SK-N-SH treated with all-trans-retinoic acid at 6 μM for 48 hours (cell line): ENCODE data around the gene KRT74.

Experiments
- ATAC-seq: fragments of 200-7000 bp; cut with Tn5 transposase; 3 replicates; pipeline ENCODE4 v1.9.1; 2020; ENCODE audit warnings: mild to moderate bottlenecking, moderate library complexity
- ARNTL ChIP-seq: fragments of 450-650 bp; formaldehyde crosslinking; IDR thresholded peaks from 2 replicates; pipeline ENCODE4 v1.5.0; 2020; ENCODE audit warnings: low read depth, mild to moderate bottlenecking, moderate library complexity, borderline replicate concordance
- BACH2 ChIP-seq: fragments of 250-450 bp; sonication (Bioruptor Pico); IDR thresholded peaks from 2 replicates; pipeline ENCODE4 v1.9.0; 2021; ENCODE audit warnings: mild to moderate bottlenecking, borderline replicate concordance
- CSDC2 ChIP-seq: fragments of 250-450 bp; sonication (Bioruptor Pico); IDR thresholded peaks from 2 replicates; pipeline ENCODE4 v1.5.0; 2020; ENCODE audit warnings: mild to moderate bottlenecking, moderate library complexity
- ESRRG ChIP-seq: fragments of 250-450 bp; sonication (Bioruptor Pico); IDR thresholded peaks from 2 replicates; pipeline ENCODE4 v1.6.1; 2021; ENCODE audit warnings: mild to moderate bottlenecking
- GLIS3 ChIP-seq: fragments of 250-450 bp; sonication (Bioruptor Pico); IDR thresholded peaks from 2 replicates; pipeline ENCODE4 v1.5.0; 2020; ENCODE audit warnings: mild to moderate bottlenecking, moderate library complexity
- ISL1 ChIP-seq: fragments of 250-450 bp; sonication (Bioruptor Pico); IDR thresholded peaks from 2 replicates; pipeline ENCODE4 v2.1.2; 2022; ENCODE audit warnings: mild to moderate bottlenecking, moderate library complexity
- OSR1 ChIP-seq: fragments of 250-450 bp; sonication (Bioruptor Pico); IDR thresholded peaks from 2 replicates; pipeline ENCODE4 v1.8.0; 2022; ENCODE audit warnings: moderate library complexity, mild to moderate bottlenecking, inconsistent platforms
- PPARA ChIP-seq: fragments of 250-450 bp; sonication (Bioruptor Pico); IDR thresholded peaks from 2 replicates; pipeline ENCODE4 v1.5.0; 2020; ENCODE audit warnings: mild to moderate bottlenecking, borderline replicate concordance
- RARB ChIP-seq: fragments of 250-450 bp; sonication (Bioruptor Pico); IDR thresholded peaks from 2 replicates; pipeline ENCODE4 v1.8.0; 2021; ENCODE audit warnings: mild to moderate bottlenecking, moderate library complexity
- SNAI2 ChIP-seq: fragments of 250-450 bp; sonication (Bioruptor Pico); IDR thresholded peaks from 2 replicates; pipeline ENCODE4 v1.5.0; 2020; ENCODE audit warnings: mild to moderate bottlenecking, moderate library complexity
- TCF4 ChIP-seq: fragments of 250-450 bp; sonication (Bioruptor Pico); IDR thresholded peaks from 2 replicates; pipeline ENCODE4 v1.8.0; 2021; ENCODE audit warnings: mild to moderate bottlenecking, moderate library complexity, borderline replicate concordance
- TOX ChIP-seq: fragments of 250-450 bp; sonication (Bioruptor Pico); IDR thresholded peaks from 2 replicates; pipeline ENCODE4 v1.8.0; 2021; ENCODE audit warnings: mild to moderate bottlenecking, moderate library complexity, borderline replicate concordance
- ZC3H10 ChIP-seq: fragments of 250-450 bp; sonication (Bioruptor Pico); IDR thresholded peaks from 2 replicates; pipeline ENCODE4 v1.5.1; 2021; ENCODE audit warnings: mild to moderate bottlenecking, moderate library complexity
- ZFP3 ChIP-seq: fragments of 250-450 bp; sonication (Bioruptor Pico); IDR thresholded peaks from 2 replicates; pipeline ENCODE4 v1.5.0; 2020; ENCODE audit warnings: mild to moderate bottlenecking, moderate library complexity
- ZFP30 ChIP-seq: fragments of 450-650 bp; formaldehyde crosslinking; IDR thresholded peaks from 2 replicates; pipeline ENCODE4 v1.5.0; 2022; ENCODE audit warnings: mild to moderate bottlenecking, moderate library complexity
- ZNF565 ChIP-seq: fragments of 450-650 bp; formaldehyde crosslinking; conservative IDR thresholded peaks from 2 replicates; pipeline ENCODE4 v1.5.0; 2020; ENCODE audit warnings: low read depth, mild to moderate bottlenecking, moderate library complexity
- ZNF70 ChIP-seq: fragments of 450-650 bp; formaldehyde crosslinking; IDR thresholded peaks from 2 replicates; pipeline ENCODE4 v1.5.0; 2020; ENCODE audit warnings: mild to moderate bottlenecking, moderate library complexity
- ZNF8 ChIP-seq: fragments of 450-650 bp; formaldehyde crosslinking; IDR thresholded peaks from 2 replicates; pipeline ENCODE4 v1.5.0; 2020; ENCODE audit warnings: mild to moderate bottlenecking, moderate library complexity
- TF ChIP-seq, protein P1 (sequence below): fragments of 250-450 bp; sonication (Bioruptor Pico); IDR thresholded peaks from 2 replicates; pipeline ENCODE4 v1.5.0; 2020; ENCODE audit warnings: mild to moderate bottlenecking, moderate library complexity
- TF ChIP-seq, protein P2 (sequence below): fragments of 250-450 bp; sonication (Bioruptor Pico); IDR thresholded peaks from 2 replicates; pipeline ENCODE4 v1.5.1; 2021; ENCODE audit warnings: mild to moderate bottlenecking, moderate library complexity
- TF ChIP-seq, protein P3 (sequence below): fragments of 250-450 bp; sonication (Bioruptor Pico); IDR thresholded peaks from 2 replicates; pipeline ENCODE4 v1.8.0; 2020; ENCODE audit warnings: mild to moderate bottlenecking, moderate library complexity, borderline replicate concordance
- TF ChIP-seq, protein P4 (sequence below): fragments of 250-450 bp; sonication (Bioruptor Pico); IDR thresholded peaks from 2 replicates; pipeline ENCODE4 v1.8.0; 2021; ENCODE audit warnings: low read depth, mild to moderate bottlenecking, moderate library complexity, borderline replicate concordance
- TF ChIP-seq, protein P5 (sequence below): fragments of 250-450 bp; sonication (Bioruptor Pico); IDR thresholded peaks from 2 replicates; pipeline ENCODE4 v1.5.1; 2020; ENCODE audit warnings: low read depth, mild to moderate bottlenecking, moderate library complexity

KRT74 gene

DNA sequence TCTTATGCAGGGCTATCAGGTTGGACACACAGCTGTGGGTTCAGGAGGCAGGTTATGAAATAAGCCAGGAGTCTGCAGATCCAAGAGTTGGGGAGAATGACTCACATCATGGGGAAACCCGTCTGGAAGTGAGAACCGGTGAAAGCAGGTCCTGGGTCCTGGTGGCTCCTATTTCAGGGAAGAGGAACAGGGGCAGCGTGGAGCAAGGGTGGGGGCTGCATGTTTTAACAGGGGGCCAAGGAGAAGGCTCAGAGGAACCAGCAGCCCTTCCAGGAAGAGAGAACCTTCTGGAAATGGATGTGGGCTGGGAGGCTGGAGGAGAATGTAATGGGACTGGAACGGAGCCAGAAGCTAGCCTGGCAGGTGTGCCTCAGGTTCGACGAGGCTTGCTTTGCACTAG is 7.8 kb upstream of the KRT74 start:
- no peak for ATAC-seq
- TF ChIP-seq, protein P1, sequence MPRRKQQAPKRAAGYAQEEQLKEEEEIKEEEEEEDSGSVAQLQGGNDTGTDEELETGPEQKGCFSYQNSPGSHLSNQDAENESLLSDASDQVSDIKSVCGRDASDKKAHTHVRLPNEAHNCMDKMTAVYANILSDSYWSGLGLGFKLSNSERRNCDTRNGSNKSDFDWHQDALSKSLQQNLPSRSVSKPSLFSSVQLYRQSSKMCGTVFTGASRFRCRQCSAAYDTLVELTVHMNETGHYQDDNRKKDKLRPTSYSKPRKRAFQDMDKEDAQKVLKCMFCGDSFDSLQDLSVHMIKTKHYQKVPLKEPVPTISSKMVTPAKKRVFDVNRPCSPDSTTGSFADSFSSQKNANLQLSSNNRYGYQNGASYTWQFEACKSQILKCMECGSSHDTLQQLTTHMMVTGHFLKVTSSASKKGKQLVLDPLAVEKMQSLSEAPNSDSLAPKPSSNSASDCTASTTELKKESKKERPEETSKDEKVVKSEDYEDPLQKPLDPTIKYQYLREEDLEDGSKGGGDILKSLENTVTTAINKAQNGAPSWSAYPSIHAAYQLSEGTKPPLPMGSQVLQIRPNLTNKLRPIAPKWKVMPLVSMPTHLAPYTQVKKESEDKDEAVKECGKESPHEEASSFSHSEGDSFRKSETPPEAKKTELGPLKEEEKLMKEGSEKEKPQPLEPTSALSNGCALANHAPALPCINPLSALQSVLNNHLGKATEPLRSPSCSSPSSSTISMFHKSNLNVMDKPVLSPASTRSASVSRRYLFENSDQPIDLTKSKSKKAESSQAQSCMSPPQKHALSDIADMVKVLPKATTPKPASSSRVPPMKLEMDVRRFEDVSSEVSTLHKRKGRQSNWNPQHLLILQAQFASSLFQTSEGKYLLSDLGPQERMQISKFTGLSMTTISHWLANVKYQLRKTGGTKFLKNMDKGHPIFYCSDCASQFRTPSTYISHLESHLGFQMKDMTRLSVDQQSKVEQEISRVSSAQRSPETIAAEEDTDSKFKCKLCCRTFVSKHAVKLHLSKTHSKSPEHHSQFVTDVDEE (CRISPR knock-in tag), result no peak
- TF ChIP-seq CSDC2 (CRISPR knock-in tag) (no peak), OSR1 (CRISPR knock-in tag) (no peak), SNAI2 (CRISPR knock-in tag) (no peak), ZFP3 (no peak), ZNF565 (CRISPR knock-in tag) (no peak)
- TF ChIP-seq, protein P2, sequence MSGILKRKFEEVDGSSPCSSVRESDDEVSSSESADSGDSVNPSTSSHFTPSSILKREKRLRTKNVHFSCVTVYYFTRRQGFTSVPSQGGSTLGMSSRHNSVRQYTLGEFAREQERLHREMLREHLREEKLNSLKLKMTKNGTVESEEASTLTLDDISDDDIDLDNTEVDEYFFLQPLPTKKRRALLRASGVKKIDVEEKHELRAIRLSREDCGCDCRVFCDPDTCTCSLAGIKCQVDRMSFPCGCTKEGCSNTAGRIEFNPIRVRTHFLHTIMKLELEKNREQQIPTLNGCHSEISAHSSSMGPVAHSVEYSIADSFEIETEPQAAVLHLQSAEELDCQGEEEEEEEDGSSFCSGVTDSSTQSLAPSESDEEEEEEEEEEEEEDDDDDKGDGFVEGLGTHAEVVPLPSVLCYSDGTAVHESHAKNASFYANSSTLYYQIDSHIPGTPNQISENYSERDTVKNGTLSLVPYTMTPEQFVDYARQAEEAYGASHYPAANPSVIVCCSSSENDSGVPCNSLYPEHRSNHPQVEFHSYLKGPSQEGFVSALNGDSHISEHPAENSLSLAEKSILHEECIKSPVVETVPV, result no peak

DNA sequence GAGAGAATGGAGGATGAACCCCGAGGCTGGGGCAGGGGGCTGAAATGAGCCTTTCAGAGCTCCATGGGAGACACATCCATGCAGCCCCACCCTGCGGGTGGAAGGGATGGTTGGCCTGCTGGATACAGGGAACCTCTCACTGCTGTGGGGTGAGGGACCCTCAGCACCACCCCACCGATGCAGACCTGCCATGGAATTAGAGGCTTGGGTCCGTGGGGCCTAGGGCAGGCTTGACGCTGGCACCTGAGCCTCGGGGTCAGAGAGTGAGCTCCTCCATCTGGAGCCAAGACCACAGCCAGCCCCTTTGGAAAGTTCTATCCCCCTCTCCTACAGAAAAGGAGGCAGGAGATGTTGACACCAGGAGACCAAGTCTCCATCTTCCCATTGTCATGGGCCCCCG is 7.4 kb upstream of the KRT74 start:
- no peak for ATAC-seq
- no peak for TF ChIP-seq BACH2 (CRISPR knock-in tag)
- TF ChIP-seq, protein P3, sequence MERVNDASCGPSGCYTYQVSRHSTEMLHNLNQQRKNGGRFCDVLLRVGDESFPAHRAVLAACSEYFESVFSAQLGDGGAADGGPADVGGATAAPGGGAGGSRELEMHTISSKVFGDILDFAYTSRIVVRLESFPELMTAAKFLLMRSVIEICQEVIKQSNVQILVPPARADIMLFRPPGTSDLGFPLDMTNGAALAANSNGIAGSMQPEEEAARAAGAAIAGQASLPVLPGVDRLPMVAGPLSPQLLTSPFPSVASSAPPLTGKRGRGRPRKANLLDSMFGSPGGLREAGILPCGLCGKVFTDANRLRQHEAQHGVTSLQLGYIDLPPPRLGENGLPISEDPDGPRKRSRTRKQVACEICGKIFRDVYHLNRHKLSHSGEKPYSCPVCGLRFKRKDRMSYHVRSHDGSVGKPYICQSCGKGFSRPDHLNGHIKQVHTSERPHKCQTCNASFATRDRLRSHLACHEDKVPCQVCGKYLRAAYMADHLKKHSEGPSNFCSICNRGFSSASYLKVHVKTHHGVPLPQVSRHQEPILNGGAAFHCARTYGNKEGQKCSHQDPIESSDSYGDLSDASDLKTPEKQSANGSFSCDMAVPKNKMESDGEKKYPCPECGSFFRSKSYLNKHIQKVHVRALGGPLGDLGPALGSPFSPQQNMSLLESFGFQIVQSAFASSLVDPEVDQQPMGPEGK (CRISPR knock-in tag), result no peak
- TF ChIP-seq, protein P4, sequence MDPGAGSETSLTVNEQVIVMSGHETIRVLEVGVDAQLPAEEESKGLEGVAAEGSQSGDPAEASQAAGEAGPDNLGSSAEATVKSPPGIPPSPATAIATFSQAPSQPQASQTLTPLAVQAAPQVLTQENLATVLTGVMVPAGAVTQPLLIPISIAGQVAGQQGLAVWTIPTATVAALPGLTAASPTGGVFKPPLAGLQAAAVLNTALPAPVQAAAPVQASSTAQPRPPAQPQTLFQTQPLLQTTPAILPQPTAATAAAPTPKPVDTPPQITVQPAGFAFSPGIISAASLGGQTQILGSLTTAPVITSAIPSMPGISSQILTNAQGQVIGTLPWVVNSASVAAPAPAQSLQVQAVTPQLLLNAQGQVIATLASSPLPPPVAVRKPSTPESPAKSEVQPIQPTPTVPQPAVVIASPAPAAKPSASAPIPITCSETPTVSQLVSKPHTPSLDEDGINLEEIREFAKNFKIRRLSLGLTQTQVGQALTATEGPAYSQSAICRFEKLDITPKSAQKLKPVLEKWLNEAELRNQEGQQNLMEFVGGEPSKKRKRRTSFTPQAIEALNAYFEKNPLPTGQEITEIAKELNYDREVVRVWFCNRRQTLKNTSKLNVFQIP (CRISPR knock-in tag), result no peak
- TF ChIP-seq, protein P2, result no peak
- TF ChIP-seq ZNF70 (CRISPR knock-in tag), result no peak
- TF ChIP-seq TCF4 (CRISPR knock-in tag), result no peak
- TF ChIP-seq ZNF8 (CRISPR knock-in tag), result no peak
- no peak for TF ChIP-seq ARNTL
- TF ChIP-seq ESRRG (CRISPR knock-in tag), result no peak
- TF ChIP-seq TOX (CRISPR knock-in tag), result no peak
- TF ChIP-seq ISL1 (CRISPR knock-in tag), result no peak
- no peak for TF ChIP-seq CSDC2 (CRISPR knock-in tag)
- no peak for TF ChIP-seq ZC3H10 (CRISPR knock-in tag)
- TF ChIP-seq ZFP30, result no peak
- no peak for TF ChIP-seq RARB (CRISPR knock-in tag)
- no peak for TF ChIP-seq ZNF565 (CRISPR knock-in tag)
- no peak for TF ChIP-seq OSR1 (CRISPR knock-in tag)
- TF ChIP-seq SNAI2 (CRISPR knock-in tag), result no peak
- no peak for TF ChIP-seq GLIS3 (CRISPR knock-in tag)

DNA sequence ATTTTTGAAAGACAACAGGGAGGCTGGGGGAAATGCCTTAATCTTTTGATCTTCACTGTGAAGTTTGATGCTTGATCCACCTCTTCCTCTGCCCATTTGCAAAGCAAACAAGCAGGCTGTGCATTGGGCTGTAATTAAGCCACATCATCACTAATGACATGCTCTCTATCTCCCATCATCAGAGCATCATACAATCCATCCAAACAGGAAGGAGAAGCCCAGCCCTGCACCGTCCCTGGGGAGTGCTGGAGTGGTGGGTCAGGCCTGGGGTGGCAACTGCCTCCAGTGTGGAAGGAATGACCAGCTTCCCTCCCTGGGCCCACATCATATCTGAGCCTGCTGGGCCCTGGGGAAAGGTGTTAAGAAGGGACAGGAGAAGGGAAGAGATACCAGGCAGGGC is 6.9 kb upstream of the KRT74 start:
- ATAC-seq, result no peak
- TF ChIP-seq ISL1 (CRISPR knock-in tag) (no peak), BACH2 (CRISPR knock-in tag) (no peak), ZNF8 (CRISPR knock-in tag) (no peak), ZFP30 (no peak), PPARA (no peak), TCF4 (CRISPR knock-in tag) (no peak), ZC3H10 (CRISPR knock-in tag) (no peak), RARB (CRISPR knock-in tag) (no peak), TOX (CRISPR knock-in tag) (no peak), SNAI2 (CRISPR knock-in tag) (no peak), CSDC2 (CRISPR knock-in tag) (no peak), ZNF565 (CRISPR knock-in tag) (no peak), ARNTL (no peak)
- TF ChIP-seq, protein P3 (CRISPR knock-in tag), result no peak
- TF ChIP-seq, protein P5, sequence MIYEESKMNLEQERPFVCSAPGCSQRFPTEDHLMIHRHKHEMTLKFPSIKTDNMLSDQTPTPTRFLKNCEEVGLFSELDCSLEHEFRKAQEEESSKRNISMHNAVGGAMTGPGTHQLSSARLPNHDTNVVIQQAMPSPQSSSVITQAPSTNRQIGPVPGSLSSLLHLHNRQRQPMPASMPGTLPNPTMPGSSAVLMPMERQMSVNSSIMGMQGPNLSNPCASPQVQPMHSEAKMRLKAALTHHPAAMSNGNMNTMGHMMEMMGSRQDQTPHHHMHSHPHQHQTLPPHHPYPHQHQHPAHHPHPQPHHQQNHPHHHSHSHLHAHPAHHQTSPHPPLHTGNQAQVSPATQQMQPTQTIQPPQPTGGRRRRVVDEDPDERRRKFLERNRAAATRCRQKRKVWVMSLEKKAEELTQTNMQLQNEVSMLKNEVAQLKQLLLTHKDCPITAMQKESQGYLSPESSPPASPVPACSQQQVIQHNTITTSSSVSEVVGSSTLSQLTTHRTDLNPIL (CRISPR knock-in tag), result no peak
- TF ChIP-seq, protein P4 (CRISPR knock-in tag), result no peak
